Keratinocyte (primary cell): ENCODE measurements around the gene ATRNL1. TPM values are rescaled to one million over a fixed set of nuclear protein-coding genes. Genes with fewer than 3 reads are reported as not detected.

Experiments
- DNase-seq: peaks from one replicate; pipeline ENCODE4 v3.0.0-alpha.2; 2011; ENCODE audit warnings: low read depth, missing footprints, low spot score
- FAIRE-seq: peaks from 2 replicates; lab custom pipeline; 2011; peaks lifted over from hg19 to GRCh38; lab: Jason Lieb, UNC
- H2AFZ ChIP-seq: 2 replicates; pipeline ENCODE4 v1.6.0; 2012; ENCODE audit warnings: low read length, control low read depth, inconsistent platforms; ENCODE audit not compliant: control insufficient read depth
- H3K27ac ChIP-seq: 2 replicates; pipeline ENCODE4 v1.5.1; 2011; ENCODE audit warnings: low read length; ENCODE audit not compliant: control insufficient read depth, insufficient read depth
- H3K27me3 ChIP-seq: 3 replicates; pipeline ENCODE4 v1.6.0; 2011; ENCODE audit warnings: low read length; ENCODE audit not compliant: control insufficient read depth, insufficient read depth; ENCODE audit errors: extremely low read depth
- H3K36me3 ChIP-seq, 2 experiments: 2 replicates in 1 of 2; 3 replicates in 1 of 2; pipeline ENCODE4 v1.5.1; 2011; ENCODE audit warnings: low read length in 2 of 2, mild to moderate bottlenecking in 1 of 2; ENCODE audit not compliant: control insufficient read depth in 2 of 2, insufficient read depth in 2 of 2; ENCODE audit errors: extremely low read depth in 1 of 2
- H3K4me1 ChIP-seq: 3 replicates; pipeline ENCODE4 v1.5.1; 2011; ENCODE audit warnings: low read length; ENCODE audit not compliant: control insufficient read depth, insufficient read depth; ENCODE audit errors: extremely low read depth
- H3K4me2 ChIP-seq: 3 replicates; pipeline ENCODE4 v1.6.0; 2011; ENCODE audit warnings: low read depth, low read length; ENCODE audit not compliant: control insufficient read depth, insufficient read depth; ENCODE audit errors: extremely low read depth
- H3K4me3 ChIP-seq, 3 experiments: fragments of 200-600 bp in 1 of 3; sonication (generic) in 1 of 3; 2 replicates in 2 of 3; 3 replicates in 1 of 3; pipeline ENCODE4 v1.5.1; 2011 to 2016; ENCODE audit warnings: low read length in 3 of 3, mild to moderate bottlenecking in 3 of 3, control low read depth in 2 of 3, inconsistent platforms in 1 of 3, low read depth in 1 of 3, mixed read lengths in 1 of 3, mixed run types in 1 of 3, moderate library complexity in 1 of 3; ENCODE audit not compliant: control insufficient read depth in 2 of 3, insufficient read depth in 2 of 3; ENCODE audit errors: extremely low read depth in 1 of 3
- H3K79me2 ChIP-seq: 2 replicates; pipeline ENCODE4 v1.6.0; 2012; ENCODE audit warnings: low read length; ENCODE audit not compliant: control insufficient read depth, insufficient read depth
- H3K9ac ChIP-seq: 3 replicates; pipeline ENCODE4 v1.6.0; 2011; ENCODE audit warnings: low read length; ENCODE audit not compliant: control insufficient read depth, insufficient read depth; ENCODE audit errors: extremely low read depth
- H3K9me1 ChIP-seq: 3 replicates; pipeline ENCODE4 v1.6.0; 2011; ENCODE audit warnings: low read length; ENCODE audit not compliant: control insufficient read depth, insufficient read depth; ENCODE audit errors: extremely low read depth
- H3K9me3 ChIP-seq: 2 replicates; pipeline ENCODE4 v1.5.1; 2012; ENCODE audit warnings: low read depth, low read length; ENCODE audit not compliant: control insufficient read depth
- H4K20me1 ChIP-seq: 3 replicates; pipeline ENCODE4 v1.6.0; 2011; ENCODE audit warnings: low read length; ENCODE audit not compliant: control insufficient read depth, insufficient read depth; ENCODE audit errors: extremely low read depth
- EZH2 ChIP-seq: IDR thresholded peaks from one replicate; pipeline ENCODE4 v1.6.1; 2012; ENCODE audit warnings: inconsistent platforms, mild to moderate bottlenecking, low read length, moderate library complexity
- dilution Hi-C: fragments of 300-500 bp; cut with MboI; formaldehyde crosslinking; loops from one replicate; pipeline ENCODE4 v1.7.0; 2020; ENCODE audit warnings: low sequenced_read_pairs; ENCODE audit not compliant: extremely low pct_ligation_motif_present
- polyA plus RNA-seq, 5 experiments: library from polyadenylated mRNA; depleted of rRNA in 3 of 5; stranded (reverse) in 3 of 5; stranded (forward) in 1 of 5; unstranded in 1 of 5; fragments of >200 nt; gene quantifications; 1 replicate in 1 of 5; 2 replicates in 3 of 5; 3 replicates in 1 of 5; pipeline versions ENCODE4 v1.2.1 to v1.2.3, GENCODE V29; 2011 to 2012; ENCODE audit warnings: missing spikeins in 2 of 5, low read depth in 1 of 5, low replicate concordance in 1 of 5
- TF ChIP-seq, protein P1 (sequence below), 3 experiments: IDR thresholded peaks in 1 of 3; conservative IDR thresholded peaks in 1 of 3; optimal IDR thresholded peaks in 1 of 3; 2 replicates in 2 of 3; 3 replicates in 1 of 3; pipeline versions ENCODE3 to v1.5.1; 2011; ENCODE audit warnings: low read length in 3 of 3, mild to moderate bottlenecking in 3 of 3, moderate library complexity in 2 of 3, control low read depth in 1 of 3, inconsistent platforms in 1 of 3; ENCODE audit not compliant: insufficient read depth in 2 of 3; ENCODE audit errors: extremely low read depth in 1 of 3

The ATRNL1 gene
- polyA plus RNA-seq, 1 donor (not counting 4 experiments of a cell fraction or from before 2014, with no cell fraction given), result 0.07 TPM

GRCh38 chr10:115981081-115981480 is 887.9 kb downstream of the ATRNL1 start:
- H3K27me3 ChIP-seq, result no peaks in the 10 kb centered on the region
- no peaks in the 10 kb centered on the region for H3K9me3 ChIP-seq
- H3K79me2 ChIP-seq, result no peaks in the 10 kb centered on the region
- no peaks in the 10 kb centered on the region for H3K36me3 ChIP-seq
- dilution Hi-C loops, result no loop called here
- no peak for TF ChIP-seq EZH2
- TF ChIP-seq, protein P1, sequence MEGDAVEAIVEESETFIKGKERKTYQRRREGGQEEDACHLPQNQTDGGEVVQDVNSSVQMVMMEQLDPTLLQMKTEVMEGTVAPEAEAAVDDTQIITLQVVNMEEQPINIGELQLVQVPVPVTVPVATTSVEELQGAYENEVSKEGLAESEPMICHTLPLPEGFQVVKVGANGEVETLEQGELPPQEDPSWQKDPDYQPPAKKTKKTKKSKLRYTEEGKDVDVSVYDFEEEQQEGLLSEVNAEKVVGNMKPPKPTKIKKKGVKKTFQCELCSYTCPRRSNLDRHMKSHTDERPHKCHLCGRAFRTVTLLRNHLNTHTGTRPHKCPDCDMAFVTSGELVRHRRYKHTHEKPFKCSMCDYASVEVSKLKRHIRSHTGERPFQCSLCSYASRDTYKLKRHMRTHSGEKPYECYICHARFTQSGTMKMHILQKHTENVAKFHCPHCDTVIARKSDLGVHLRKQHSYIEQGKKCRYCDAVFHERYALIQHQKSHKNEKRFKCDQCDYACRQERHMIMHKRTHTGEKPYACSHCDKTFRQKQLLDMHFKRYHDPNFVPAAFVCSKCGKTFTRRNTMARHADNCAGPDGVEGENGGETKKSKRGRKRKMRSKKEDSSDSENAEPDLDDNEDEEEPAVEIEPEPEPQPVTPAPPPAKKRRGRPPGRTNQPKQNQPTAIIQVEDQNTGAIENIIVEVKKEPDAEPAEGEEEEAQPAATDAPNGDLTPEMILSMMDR (optimal IDR thresholded peaks at IDR 0.05 in 1 of 3, IDR thresholded peaks at IDR 0.05 in 1 of 3, conservative IDR thresholded peaks at IDR 0.05 in 1 of 3; ENCODE audit: extremely low read depth in 1 of 3, insufficient read depth in 2 of 3, low read length in 3 of 3), result no peak
- no peak overlapping the region for H3K27ac ChIP-seq
- H3K9me1 ChIP-seq, result no peaks in the 10 kb centered on the region
- FAIRE-seq, result no peak
- H3K4me1 ChIP-seq, result no peaks in the 10 kb centered on the region
- no peaks in the 10 kb centered on the region for H4K20me1 ChIP-seq
- H3K4me3 ChIP-seq, result no peak overlapping the region
- DNase-seq, result no peak
- no peak overlapping the region for H3K4me2 ChIP-seq
- H3K9ac ChIP-seq, result no peak overlapping the region
- no peak overlapping the region for H2AFZ ChIP-seq

DNA sequence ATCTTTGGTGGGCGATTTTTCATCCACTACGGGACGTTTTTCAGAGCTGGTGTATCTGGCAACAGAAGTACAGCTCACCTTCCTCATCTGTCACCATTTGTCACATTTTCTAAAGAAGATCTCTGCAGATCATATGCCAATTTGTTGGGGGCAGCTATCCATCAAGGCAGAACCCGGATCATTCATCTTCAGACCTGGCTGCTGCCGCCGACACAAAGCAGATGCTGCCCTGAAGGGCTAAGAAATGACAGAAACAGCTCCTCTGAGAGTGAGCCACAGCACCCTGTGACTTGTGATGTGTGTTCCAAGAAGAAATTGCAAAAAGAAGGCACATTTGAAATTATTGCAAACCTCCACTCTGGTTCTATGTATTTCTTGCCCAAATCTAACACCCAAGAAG is 888.9 kb downstream of the ATRNL1 start:
- dilution Hi-C loops, result no loop called here
- FAIRE-seq, result no peak

More for the DNA sequence above, 888.9 kb downstream of the ATRNL1 start:
- no peaks in the 10 kb centered on the region for H3K36me3 ChIP-seq
- no peaks in the 10 kb centered on the region for H4K20me1 ChIP-seq
- H3K79me2 ChIP-seq, result no peaks in the 10 kb centered on the region
- H3K27me3 ChIP-seq, result no peaks in the 10 kb centered on the region
- H3K27ac ChIP-seq, result no peak overlapping the region
- no peaks in the 10 kb centered on the region for H3K9me1 ChIP-seq
- H3K9me3 ChIP-seq, result no peaks in the 10 kb centered on the region
- no peaks in the 10 kb centered on the region for H3K4me1 ChIP-seq
- no peak for TF ChIP-seq EZH2
- TF ChIP-seq, protein P1 (optimal IDR thresholded peaks at IDR 0.05 in 1 of 3, IDR thresholded peaks at IDR 0.05 in 1 of 3, conservative IDR thresholded peaks at IDR 0.05 in 1 of 3; ENCODE audit: extremely low read depth in 1 of 3, insufficient read depth in 2 of 3, low read length in 3 of 3), result no peak
- no peak for DNase-seq
- no peak overlapping the region for H3K4me3 ChIP-seq
- H2AFZ ChIP-seq, result no peak overlapping the region
- no peak overlapping the region for H3K9ac ChIP-seq
- H3K4me2 ChIP-seq, result no peak overlapping the region
